Smooth muscle cell (in vitro differentiated cells): Measurements from ENCODE around the gene MID2. TPM values are rescaled to one million over a fixed set of nuclear protein-coding genes. Genes with fewer than 3 reads are reported as not detected.

ENCODE experiments used
- DNase-seq: peaks from one replicate; lab custom pipeline; 2025; ENCODE audit not compliant: unreplicated experiment; lab: John Stamatoyannopoulos, UW
- H2AFZ ChIP-seq: fragments of 200-600 bp; sonication (generic); 2 replicates; pipeline ENCODE4 v1.6.0; 2016; ENCODE audit warnings: antibody characterized with exemption, low read depth, mild to moderate bottlenecking
- H3F3A ChIP-seq: fragments of 200-600 bp; sonication (generic); 2 replicates; pipeline ENCODE4 v1.6.0; 2017; ENCODE audit warnings: antibody characterized with exemption, low read depth
- H3K27ac ChIP-seq: fragments of 200-600 bp; sonication (generic); 2 replicates; pipeline ENCODE4 v1.5.1; 2016; ENCODE audit warnings: low read depth, mild to moderate bottlenecking
- H3K27me3 ChIP-seq: fragments of 200-600 bp; sonication (generic); 2 replicates; pipeline ENCODE4 v1.6.1; 2016; ENCODE audit warnings: low read depth, mild to moderate bottlenecking
- H3K36me3 ChIP-seq: fragments of 200-600 bp; sonication (generic); 2 replicates; pipeline ENCODE4 v1.5.1; 2016; ENCODE audit warnings: low read depth
- H3K4me1 ChIP-seq: fragments of 200-600 bp; sonication (generic); 2 replicates; pipeline ENCODE4 v1.5.1; 2016; ENCODE audit warnings: low read depth
- H3K4me2 ChIP-seq: fragments of 200-600 bp; sonication (generic); 2 replicates; pipeline ENCODE4 v1.6.0; 2016; ENCODE audit warnings: mild to moderate bottlenecking
- H3K4me3 ChIP-seq: fragments of 200-600 bp; sonication (generic); 2 replicates; pipeline ENCODE4 v1.5.1; 2016; ENCODE audit warnings: mild to moderate bottlenecking
- H3K79me2 ChIP-seq: fragments of 200-600 bp; sonication (generic); 2 replicates; pipeline ENCODE4 v1.6.0; 2016; ENCODE audit warnings: low read depth, mild to moderate bottlenecking
- H3K9ac ChIP-seq: fragments of 200-600 bp; sonication (generic); 2 replicates; pipeline ENCODE4 v1.6.0; 2016; ENCODE audit warnings: low read depth
- H3K9me3 ChIP-seq: fragments of 200-600 bp; sonication (generic); replicated peaks from 2 replicates; pipeline ENCODE4 v1.5.1; 2016; ENCODE audit warnings: low read depth
- H4K20me1 ChIP-seq: fragments of 200-600 bp; sonication (generic); 2 replicates; pipeline ENCODE4 v1.6.0; 2016; ENCODE audit warnings: low read depth
- WGBS: methylation state at CpG from one replicate; pipeline ENCODE4 v1.1.7; 2016; ENCODE audit warnings: low lambda C conversion rate; 5-methylcytosine and 5-hydroxymethylcytosine counted together
- polyA plus RNA-seq: library from polyadenylated mRNA; unstranded; fragments of >200 nt; fragmentation: Nextera tagmentation; extraction: Ambion mirVana; gene quantifications from 2 replicates; pipeline ENCODE4 v1.2.1, GENCODE V29; 2016
- total RNA-seq: library from RNA; depleted of rRNA; stranded (reverse); fragments of >200 nt; gene quantifications from 2 replicates; pipeline ENCODE4 v1.2.3, GENCODE V29; 2014
- TF ChIP-seq, protein P1 (sequence below): fragments of 200-600 bp; sonication (generic); IDR thresholded peaks from 2 replicates; pipeline ENCODE4 v1.5.1; 2017; ENCODE audit warnings: borderline replicate concordance, mild to moderate bottlenecking, antibody characterized with exemption; ENCODE audit not compliant: insufficient read depth, poor library complexity, severe bottlenecking

Gene MID2, protein sequence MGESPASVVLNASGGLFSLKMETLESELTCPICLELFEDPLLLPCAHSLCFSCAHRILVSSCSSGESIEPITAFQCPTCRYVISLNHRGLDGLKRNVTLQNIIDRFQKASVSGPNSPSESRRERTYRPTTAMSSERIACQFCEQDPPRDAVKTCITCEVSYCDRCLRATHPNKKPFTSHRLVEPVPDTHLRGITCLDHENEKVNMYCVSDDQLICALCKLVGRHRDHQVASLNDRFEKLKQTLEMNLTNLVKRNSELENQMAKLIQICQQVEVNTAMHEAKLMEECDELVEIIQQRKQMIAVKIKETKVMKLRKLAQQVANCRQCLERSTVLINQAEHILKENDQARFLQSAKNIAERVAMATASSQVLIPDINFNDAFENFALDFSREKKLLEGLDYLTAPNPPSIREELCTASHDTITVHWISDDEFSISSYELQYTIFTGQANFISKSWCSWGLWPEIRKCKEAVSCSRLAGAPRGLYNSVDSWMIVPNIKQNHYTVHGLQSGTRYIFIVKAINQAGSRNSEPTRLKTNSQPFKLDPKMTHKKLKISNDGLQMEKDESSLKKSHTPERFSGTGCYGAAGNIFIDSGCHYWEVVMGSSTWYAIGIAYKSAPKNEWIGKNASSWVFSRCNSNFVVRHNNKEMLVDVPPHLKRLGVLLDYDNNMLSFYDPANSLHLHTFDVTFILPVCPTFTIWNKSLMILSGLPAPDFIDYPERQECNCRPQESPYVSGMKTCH
- total RNA-seq (11.1 and 16.6 TPM in 2 replicates), polyA plus RNA-seq (4.9 and 6.7 TPM in 2 replicates)

GRCh38 chrX:107825698-107826237 lies at the start of gene MID2:
Gene MID2 (plus strand): TSS chrX:107825866. CDS start chrX:107826427, 561 bp downstream.
- peak; percentile 18 for DNase-seq
- 48% methylated on average over 31 of the region's 32 CpGs for WGBS
- H4K20me1 ChIP-seq = peaks cover 29% of the 10 kb centered on the region
- H3K27ac ChIP-seq = peak within 1 kb of the TSS; percentile 57
- peak within 1 kb of the TSS; percentile 47 for H3K9ac ChIP-seq
- H3K4me2 ChIP-seq = peak within 1 kb of the TSS; percentile 86
- H3K4me3 ChIP-seq = peak within 1 kb of the TSS; percentile 56
- peak within 1 kb of the TSS; percentile 77 for H2AFZ ChIP-seq
- TF ChIP-seq, protein P1, sequence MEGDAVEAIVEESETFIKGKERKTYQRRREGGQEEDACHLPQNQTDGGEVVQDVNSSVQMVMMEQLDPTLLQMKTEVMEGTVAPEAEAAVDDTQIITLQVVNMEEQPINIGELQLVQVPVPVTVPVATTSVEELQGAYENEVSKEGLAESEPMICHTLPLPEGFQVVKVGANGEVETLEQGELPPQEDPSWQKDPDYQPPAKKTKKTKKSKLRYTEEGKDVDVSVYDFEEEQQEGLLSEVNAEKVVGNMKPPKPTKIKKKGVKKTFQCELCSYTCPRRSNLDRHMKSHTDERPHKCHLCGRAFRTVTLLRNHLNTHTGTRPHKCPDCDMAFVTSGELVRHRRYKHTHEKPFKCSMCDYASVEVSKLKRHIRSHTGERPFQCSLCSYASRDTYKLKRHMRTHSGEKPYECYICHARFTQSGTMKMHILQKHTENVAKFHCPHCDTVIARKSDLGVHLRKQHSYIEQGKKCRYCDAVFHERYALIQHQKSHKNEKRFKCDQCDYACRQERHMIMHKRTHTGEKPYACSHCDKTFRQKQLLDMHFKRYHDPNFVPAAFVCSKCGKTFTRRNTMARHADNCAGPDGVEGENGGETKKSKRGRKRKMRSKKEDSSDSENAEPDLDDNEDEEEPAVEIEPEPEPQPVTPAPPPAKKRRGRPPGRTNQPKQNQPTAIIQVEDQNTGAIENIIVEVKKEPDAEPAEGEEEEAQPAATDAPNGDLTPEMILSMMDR = no peak
- H3K79me2 ChIP-seq = peaks cover 17% of the 10 kb centered on the region
- H3K36me3 ChIP-seq = no peaks in the 10 kb centered on the region
- H3K4me1 ChIP-seq = no peaks in the 10 kb centered on the region
- H3K27me3 ChIP-seq = no peaks in the 10 kb centered on the region
- H3K9me3 ChIP-seq = no peaks in the 10 kb centered on the region
- no peaks in the 10 kb centered on the region for H3F3A ChIP-seq

GRCh38 chrX:107776649-107777535 lies 48.8 kb upstream of the MID2 start:
- Histone ChIP-seq H3F3A (no peaks in the 10 kb centered on the region), H2AFZ (peak overlapping the region; percentile 98), H3K27me3 (peaks cover 38% of the 10 kb centered on the region), H3K79me2 (no peaks in the 10 kb centered on the region), H4K20me1 (no peaks in the 10 kb centered on the region), H3K4me1 (peaks cover 16% of the 10 kb centered on the region), H3K9ac (no peak overlapping the region), H3K4me2 (peak overlapping the region; percentile 96), H3K4me3 (peak overlapping the region; percentile 64), H3K36me3 (no peaks in the 10 kb centered on the region), H3K27ac (no peak overlapping the region), H3K9me3 (no peaks in the 10 kb centered on the region)
- TF ChIP-seq, protein P1 = peak; percentile 81
- peak; percentile 57 for DNase-seq
- WGBS = 6% methylated on average over 20 of the region's 20 CpGs

DNA sequence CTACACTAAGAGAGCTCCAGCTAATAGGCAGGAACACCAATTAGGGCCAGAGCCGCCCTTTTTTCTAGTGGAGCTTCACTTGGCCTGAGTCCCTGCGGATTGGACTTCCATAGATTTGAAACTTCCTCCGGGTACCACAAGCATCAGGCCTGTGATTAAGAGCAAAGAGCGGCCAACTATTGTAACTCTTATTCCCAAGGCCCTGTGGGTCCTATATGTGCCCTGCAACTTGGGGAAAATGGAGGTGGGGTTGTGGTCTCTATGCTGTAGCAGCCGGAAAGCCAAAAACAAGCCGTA lies 48.2 kb upstream of the MID2 start, which contains the start of gene NCBP2L:
Gene NCBP2L (plus strand): TSS at position 198 of the 297 bp plus-strand sequence. CDS start 16,488 bp downstream, outside the sequence.
- Histone ChIP-seq H3K4me1 (peaks cover 16% of the 10 kb centered on the region), H3K36me3 (no peaks in the 10 kb centered on the region), H3K79me2 (no peaks in the 10 kb centered on the region), H3F3A (no peaks in the 10 kb centered on the region), H3K27me3 (peaks cover 32% of the 10 kb centered on the region), H3K9ac (no peak within 1 kb of the TSS), H3K27ac (no peak within 1 kb of the TSS), H3K4me2 (peak within 1 kb of the TSS; percentile 96), H3K9me3 (no peaks in the 10 kb centered on the region), H2AFZ (peak within 1 kb of the TSS; percentile 98), H3K4me3 (peak within 1 kb of the TSS; percentile 64), H4K20me1 (no peaks in the 10 kb centered on the region)
- WGBS = 85% methylated on average over 6 of the region's 6 CpGs
- no peak for DNase-seq
- TF ChIP-seq, protein P1 = no peak
